Activated naive CD4-positive, alpha-beta T cell treated with anti-CD3 and anti-CD28 coated beads for 36 hours (primary cell): ENCODE data around the gene ACTL8. TPM values are rescaled to one million over a fixed set of nuclear protein-coding genes. Genes with fewer than 3 reads are reported as not detected.

Experiments
- CTCF ChIA-PET: fragments of 350-600 bp; sonication (Branson Sonifier 250); formaldehyde crosslinking; loops from one replicate; lab custom pipeline; 2021; ENCODE audit warnings: antibody characterized with exemption; lab: Charles Lee
- DNase-seq: peaks from one replicate; pipeline ENCODE4 v3.0.0-alpha.2; 2020
- H3K27ac Mint-ChIP-seq: one replicate; pipeline ENCODE4 v1.8.0; 2021; ENCODE audit warnings: mild to moderate bottlenecking, mixed read lengths
- H3K27me3 Mint-ChIP-seq: one replicate; pipeline ENCODE4 v1.8.0; 2021; ENCODE audit warnings: low read depth, mixed read lengths
- H3K36me3 Mint-ChIP-seq: one replicate; pipeline ENCODE4 v1.8.0; 2021; ENCODE audit warnings: low read depth, mixed read lengths
- H3K4me1 Mint-ChIP-seq: one replicate; pipeline ENCODE4 v1.8.0; 2021; ENCODE audit warnings: low read depth, mixed read lengths
- H3K4me3 Mint-ChIP-seq: one replicate; pipeline ENCODE4 v1.8.0; 2021; ENCODE audit warnings: mild to moderate bottlenecking, moderate library complexity, mixed read lengths
- H3K9me3 Mint-ChIP-seq: one replicate; pipeline ENCODE4 v1.8.0; 2021; ENCODE audit warnings: mixed read lengths
- intact Hi-C: fragments of 100-400 bp; cut with micrococcal nuclease; formaldehyde crosslinking; loops from one replicate; pipeline ENCODE4 v1.15.1; 2023
- total RNA-seq, 2 experiments: library from RNA; stranded (reverse); gene quantifications; one replicate each; pipeline ENCODE4 v1.2.3, GENCODE V29; 2021

ACTL8 gene
- total RNA-seq, 2 experiments from 2014 or later, result 0.12 TPM; not detected in 1

GRCh38 chr1:17725084-17725719 is 29.9 kb upstream of the ACTL8 start:
- intact Hi-C loops, result no loop called here
- no peak overlapping the region for H3K27ac Mint-ChIP-seq
- DNase-seq, result no peak
- H3K4me1 Mint-ChIP-seq, result no peaks in the 10 kb centered on the region
- H3K4me3 Mint-ChIP-seq, result no peak overlapping the region
- H3K27me3 Mint-ChIP-seq, result peaks cover 5% of the 10 kb centered on the region
- CTCF ChIA-PET, result no interaction called here
- H3K9me3 Mint-ChIP-seq, result peaks cover 1% of the 10 kb centered on the region
- no peaks in the 10 kb centered on the region for H3K36me3 Mint-ChIP-seq

- CTCF ChIA-PET, result no interaction called here
- peaks cover 7% of the 10 kb centered on the region for H3K27me3 Mint-ChIP-seq
- H3K36me3 Mint-ChIP-seq, result no peaks in the 10 kb centered on the region
- no peak overlapping the region for H3K27ac Mint-ChIP-seq
- no peak overlapping the region for H3K4me3 Mint-ChIP-seq
- H3K9me3 Mint-ChIP-seq, result peaks cover 1% of the 10 kb centered on the region
- no peaks in the 10 kb centered on the region for H3K4me1 Mint-ChIP-seq
- DNase-seq, result no peak
- intact Hi-C loops, result no loop called here
Measured at GRCh38 chr1:17725811-17726582, 29.1 kb upstream of the ACTL8 start.

DNA sequence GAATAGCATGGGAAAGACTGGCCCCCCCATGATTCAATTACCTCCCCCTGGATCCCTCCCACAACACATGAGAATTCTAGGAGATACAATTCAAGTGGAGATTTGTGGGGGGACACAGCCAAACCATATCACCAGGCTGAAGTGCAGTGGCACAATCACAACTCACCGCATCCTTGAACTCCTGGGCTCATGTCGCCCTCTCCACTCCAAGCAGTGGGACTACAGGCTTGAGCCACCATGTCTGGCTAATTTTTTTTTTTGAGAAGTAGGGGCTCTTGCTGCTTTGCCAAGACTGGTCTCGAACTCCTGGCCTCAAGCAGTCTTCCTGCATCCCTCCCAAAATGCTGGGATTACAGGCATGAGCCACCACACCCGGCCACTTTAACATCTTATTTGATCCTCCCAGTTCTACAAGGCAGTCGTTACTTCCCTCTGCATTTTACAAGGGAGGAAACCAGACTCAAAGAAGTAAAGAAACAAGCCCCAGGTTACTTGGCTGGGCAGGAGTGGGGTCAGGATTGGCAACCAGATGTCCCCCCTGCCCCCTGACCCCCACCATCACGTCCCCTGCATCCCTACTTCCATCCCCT is 26.9 kb upstream of the ACTL8 start:
- peaks cover 7% of the 10 kb centered on the region for H3K27me3 Mint-ChIP-seq
- CTCF ChIA-PET, result no interaction called here
- no peak overlapping the region for H3K27ac Mint-ChIP-seq
- no peak for DNase-seq
- intact Hi-C loops, result no loop called here
- H3K9me3 Mint-ChIP-seq, result peaks cover 1% of the 10 kb centered on the region
- no peak overlapping the region for H3K4me3 Mint-ChIP-seq
- no peaks in the 10 kb centered on the region for H3K4me1 Mint-ChIP-seq
- no peaks in the 10 kb centered on the region for H3K36me3 Mint-ChIP-seq

- CTCF ChIA-PET, result no interaction called here
Measured at GRCh38 chr1:17729248-17729647, 25.9 kb upstream of the ACTL8 start.

GRCh38 chr1:17729909-17730308 is 25.2 kb upstream of the ACTL8 start:
- no peak for DNase-seq
- Mint-ChIP-seq H3K9me3 (peaks cover 1% of the 10 kb centered on the region), H3K4me3 (no peak overlapping the region), H3K36me3 (no peaks in the 10 kb centered on the region), H3K27me3 (peaks cover 2% of the 10 kb centered on the region), H3K4me1 (no peaks in the 10 kb centered on the region), H3K27ac (no peak overlapping the region)
- intact Hi-C loops, result no loop called here
- CTCF ChIA-PET, result no interaction called here

More at GRCh38 chr1:17729248-17729647, 25.9 kb upstream of the ACTL8 start:
- Mint-ChIP-seq H3K36me3 (no peaks in the 10 kb centered on the region), H3K9me3 (peaks cover 1% of the 10 kb centered on the region), H3K27me3 (peaks cover 2% of the 10 kb centered on the region), H3K4me1 (no peaks in the 10 kb centered on the region), H3K27ac (no peak overlapping the region), H3K4me3 (no peak overlapping the region)
- DNase-seq, result no peak
- intact Hi-C loops, result no loop called here

DNA sequence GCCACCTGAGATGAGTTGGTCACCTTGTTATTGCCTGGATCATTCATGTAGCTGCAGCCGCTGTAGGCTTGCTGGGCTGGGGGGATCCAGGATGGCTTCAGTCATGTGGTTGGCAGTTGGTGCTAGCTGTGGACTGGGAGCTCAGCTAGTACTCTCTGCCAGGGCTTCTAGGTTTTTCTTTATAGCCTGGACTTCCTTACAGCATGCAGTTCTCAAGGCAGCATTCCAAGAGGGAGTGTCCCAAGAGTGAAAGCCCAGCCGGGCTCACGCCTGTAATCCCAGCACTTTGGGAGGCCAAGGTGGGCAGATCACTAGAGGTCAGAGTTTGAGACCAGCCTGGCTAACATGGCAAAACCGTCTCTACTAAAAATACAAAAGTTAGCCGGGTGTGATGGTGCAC is 23.7 kb upstream of the ACTL8 start:
- Mint-ChIP-seq H3K36me3 (no peaks in the 10 kb centered on the region), H3K27ac (no peak overlapping the region)
- intact Hi-C loops, result no loop called here

DNA sequence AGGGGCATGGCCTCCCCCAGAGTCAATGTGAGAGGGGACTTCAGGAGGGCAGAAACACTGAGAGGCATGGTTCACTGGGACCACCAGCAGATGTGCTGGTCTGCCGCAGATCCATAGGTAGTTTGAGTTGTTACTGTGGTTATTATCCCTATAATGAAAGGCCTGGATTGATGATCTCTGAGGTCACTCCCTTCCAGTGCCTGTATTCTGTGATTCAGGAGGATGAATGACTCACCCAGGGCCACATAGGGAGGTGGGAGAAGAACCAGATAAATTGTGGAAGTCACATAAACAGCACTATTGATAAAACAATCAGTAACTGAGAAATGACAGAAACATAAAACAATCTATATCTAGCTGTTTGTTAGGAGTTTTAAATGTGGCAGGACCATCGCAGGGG is 22.7 kb upstream of the ACTL8 start:
- CTCF ChIA-PET, result no interaction called here
- no peak overlapping the region for H3K4me3 Mint-ChIP-seq
- no peak for DNase-seq
- H3K27me3 Mint-ChIP-seq, result peaks cover 2% of the 10 kb centered on the region
- intact Hi-C loops, result no loop called here
- no peak overlapping the region for H3K27ac Mint-ChIP-seq
- peaks cover 1% of the 10 kb centered on the region for H3K9me3 Mint-ChIP-seq
- no peaks in the 10 kb centered on the region for H3K4me1 Mint-ChIP-seq
- H3K36me3 Mint-ChIP-seq, result no peaks in the 10 kb centered on the region

More for the DNA sequence above, 23.7 kb upstream of the ACTL8 start:
- Mint-ChIP-seq H3K4me1 (no peaks in the 10 kb centered on the region), H3K9me3 (peaks cover 1% of the 10 kb centered on the region), H3K4me3 (no peak overlapping the region), H3K27me3 (peaks cover 2% of the 10 kb centered on the region)
- no peak for DNase-seq
- CTCF ChIA-PET, result no interaction called here

- Mint-ChIP-seq H3K27me3 (peaks cover 5% of the 10 kb centered on the region), H3K9me3 (peaks cover 1% of the 10 kb centered on the region), H3K4me1 (no peaks in the 10 kb centered on the region), H3K36me3 (no peaks in the 10 kb centered on the region), H3K4me3 (no peak overlapping the region), H3K27ac (no peak overlapping the region)
- DNase-seq, result no peak
- intact Hi-C loops, result no loop called here
- CTCF ChIA-PET, result interaction anchor here (0.5 kb wide), 1 partner anchor 107 kb away, joined by 3 read pairs; no protein-coding TSS in a partner anchor
Measured at GRCh38 chr1:17733661-17734060, 21.5 kb upstream of the ACTL8 start.

DNA sequence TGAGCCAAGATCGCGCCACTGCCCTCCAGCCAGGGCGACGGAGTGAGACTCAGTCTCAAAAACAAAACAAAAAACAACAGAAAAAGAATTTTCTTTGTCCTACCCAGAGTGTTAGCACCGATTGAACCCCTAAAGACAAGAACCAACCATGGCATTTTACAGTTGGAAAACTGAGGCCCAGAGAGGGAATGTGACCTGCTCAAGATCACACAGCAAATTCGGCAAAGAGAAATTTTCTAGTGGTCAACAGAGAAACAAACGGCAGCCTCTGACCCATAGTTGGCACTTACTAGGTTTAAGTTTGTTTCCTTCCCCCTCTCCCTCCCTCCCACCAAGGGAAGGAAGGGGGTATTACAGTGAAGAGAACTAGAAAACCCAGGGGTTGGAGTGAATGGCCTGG is 20.5 kb upstream of the ACTL8 start:
- H3K9me3 Mint-ChIP-seq, result no peaks in the 10 kb centered on the region
- H3K27ac Mint-ChIP-seq, result no peak overlapping the region
- H3K4me3 Mint-ChIP-seq, result no peak overlapping the region
- no peaks in the 10 kb centered on the region for H3K36me3 Mint-ChIP-seq
- H3K27me3 Mint-ChIP-seq, result peaks cover 6% of the 10 kb centered on the region
- H3K4me1 Mint-ChIP-seq, result no peaks in the 10 kb centered on the region
- intact Hi-C loops, result no loop called here
- CTCF ChIA-PET, result no interaction called here
- no peak for DNase-seq

- Mint-ChIP-seq H3K27ac (no peak overlapping the region), H3K4me1 (no peaks in the 10 kb centered on the region), H3K36me3 (no peaks in the 10 kb centered on the region), H3K9me3 (no peaks in the 10 kb centered on the region), H3K4me3 (no peak overlapping the region), H3K27me3 (peaks cover 6% of the 10 kb centered on the region)
- no peak for DNase-seq
- intact Hi-C loops, result no loop called here
- CTCF ChIA-PET, result no interaction called here
Measured at GRCh38 chr1:17735348-17735747, 19.8 kb upstream of the ACTL8 start.

- CTCF ChIA-PET, result no interaction called here
- no peak for DNase-seq
- H3K4me3 Mint-ChIP-seq, result no peak overlapping the region
- no peak overlapping the region for H3K27ac Mint-ChIP-seq
- H3K4me1 Mint-ChIP-seq, result no peaks in the 10 kb centered on the region
- H3K36me3 Mint-ChIP-seq, result no peaks in the 10 kb centered on the region
- intact Hi-C loops, result no loop called here
- H3K9me3 Mint-ChIP-seq, result no peaks in the 10 kb centered on the region
- H3K27me3 Mint-ChIP-seq, result peaks cover 7% of the 10 kb centered on the region
Measured at GRCh38 chr1:17735793-17736192, 19.3 kb upstream of the ACTL8 start.

GRCh38 chr1:17736625-17737024 is 18.5 kb upstream of the ACTL8 start:
- Mint-ChIP-seq H3K36me3 (no peaks in the 10 kb centered on the region), H3K9me3 (no peaks in the 10 kb centered on the region), H3K27me3 (peaks cover 10% of the 10 kb centered on the region), H3K4me1 (no peaks in the 10 kb centered on the region), H3K4me3 (no peak overlapping the region), H3K27ac (no peak overlapping the region)
- CTCF ChIA-PET, result no interaction called here
- no peak for DNase-seq
- intact Hi-C loops, result no loop called here

- Mint-ChIP-seq H3K4me3 (no peak overlapping the region), H3K27ac (no peak overlapping the region), H3K36me3 (no peaks in the 10 kb centered on the region), H3K4me1 (no peaks in the 10 kb centered on the region), H3K27me3 (peaks cover 13% of the 10 kb centered on the region), H3K9me3 (no peaks in the 10 kb centered on the region)
- intact Hi-C loops, result no loop called here
- CTCF ChIA-PET, result no interaction called here
- DNase-seq, result no peak
Measured at GRCh38 chr1:17739050-17739449, 16.1 kb upstream of the ACTL8 start.
